Cardiac muscle cell (in vitro differentiated cells and primary cell): ENCODE measurements around the gene CACNA2D2. TPM values are rescaled to one million over a fixed set of nuclear protein-coding genes. Genes with fewer than 3 reads are reported as not detected.

Experiments
- DNase-seq, 2 donors: peaks; one replicate each; pipeline versions ENCODE4 v3.0.0 to v3.0.0-alpha.2; 2010 to 2017; ENCODE audit warnings: low read depth in 1 of 2, low spot score in 1 of 2
- H3K27ac ChIP-seq: fragments of 200-600 bp; sonication (generic); 2 replicates; pipeline ENCODE4 v1.5.1; 2016
- H3K27me3 ChIP-seq: fragments of 200-600 bp; sonication (generic); 2 replicates; pipeline ENCODE4 v1.6.0; 2016; ENCODE audit warnings: control low read depth
- H3K36me3 ChIP-seq: fragments of 200-600 bp; sonication (generic); 2 replicates; pipeline ENCODE4 v1.5.1; 2016; ENCODE audit warnings: control low read depth
- H3K4me1 ChIP-seq: fragments of 200-600 bp; sonication (generic); 2 replicates; pipeline ENCODE4 v1.8.1; 2017; ENCODE audit warnings: low read depth, mild to moderate bottlenecking, mixed run types
- H3K4me3 ChIP-seq: fragments of 200-600 bp; sonication (generic); 2 replicates; pipeline ENCODE4 v1.5.1; 2016; ENCODE audit warnings: mild to moderate bottlenecking
- H3K9me3 ChIP-seq: fragments of 200-600 bp; sonication (generic); 2 replicates; pipeline ENCODE4 v1.5.1; 2017; ENCODE audit warnings: low read depth, mild to moderate bottlenecking, control low read depth
- polyA plus RNA-seq: library from polyadenylated mRNA; unstranded; fragments of >200 nt; fragmentation: Nextera tagmentation; extraction: Ambion mirVana; gene quantifications from 2 replicates; pipeline ENCODE4 v1.2.1, GENCODE V29; 2016
- total RNA-seq: library from RNA; depleted of rRNA; stranded (reverse); fragments of >200 nt; gene quantifications from 2 replicates; pipeline ENCODE4 v1.2.3, GENCODE V29; 2016
- TF ChIP-seq, protein P1 (sequence below): IDR thresholded peaks from 2 replicates; pipeline ENCODE4 v1.5.1; 2012; ENCODE audit warnings: low read depth, mild to moderate bottlenecking, low read length

CACNA2D2 gene
- total and polyA plus RNA-seq, 2 experiments from 2014 or later = 5.4 to 8.7 TPM

DNA sequence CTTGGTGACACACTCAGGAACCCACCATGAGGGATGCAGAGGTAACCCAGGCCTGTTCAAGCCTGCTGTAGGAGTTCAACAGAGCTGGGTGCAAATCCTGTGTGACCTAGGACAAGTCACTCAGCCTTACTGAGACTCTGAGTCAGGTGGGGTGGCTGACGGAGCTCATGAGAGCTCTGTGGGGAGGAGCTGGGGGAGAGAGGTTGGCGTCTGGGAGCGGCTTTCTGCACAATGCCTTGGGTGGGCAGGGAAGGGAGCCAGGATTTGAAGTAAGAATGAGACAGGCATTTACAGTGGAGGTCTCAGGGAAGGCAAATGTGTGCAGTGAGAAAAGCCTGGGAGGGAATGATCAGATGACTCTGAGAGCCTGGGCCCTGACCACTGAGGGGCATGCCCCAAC lies 45.8 kb upstream of the CACNA2D2 start:
- no peak overlapping the region for H3K27ac ChIP-seq
- no peaks in the 10 kb centered on the region for H3K36me3 ChIP-seq
- H3K4me1 ChIP-seq = no peaks in the 10 kb centered on the region
- peaks cover 4% of the 10 kb centered on the region for H3K27me3 ChIP-seq
- H3K9me3 ChIP-seq = no peaks in the 10 kb centered on the region
- no peak overlapping the region for H3K4me3 ChIP-seq
- DNase-seq = no peak
- TF ChIP-seq, protein P1, sequence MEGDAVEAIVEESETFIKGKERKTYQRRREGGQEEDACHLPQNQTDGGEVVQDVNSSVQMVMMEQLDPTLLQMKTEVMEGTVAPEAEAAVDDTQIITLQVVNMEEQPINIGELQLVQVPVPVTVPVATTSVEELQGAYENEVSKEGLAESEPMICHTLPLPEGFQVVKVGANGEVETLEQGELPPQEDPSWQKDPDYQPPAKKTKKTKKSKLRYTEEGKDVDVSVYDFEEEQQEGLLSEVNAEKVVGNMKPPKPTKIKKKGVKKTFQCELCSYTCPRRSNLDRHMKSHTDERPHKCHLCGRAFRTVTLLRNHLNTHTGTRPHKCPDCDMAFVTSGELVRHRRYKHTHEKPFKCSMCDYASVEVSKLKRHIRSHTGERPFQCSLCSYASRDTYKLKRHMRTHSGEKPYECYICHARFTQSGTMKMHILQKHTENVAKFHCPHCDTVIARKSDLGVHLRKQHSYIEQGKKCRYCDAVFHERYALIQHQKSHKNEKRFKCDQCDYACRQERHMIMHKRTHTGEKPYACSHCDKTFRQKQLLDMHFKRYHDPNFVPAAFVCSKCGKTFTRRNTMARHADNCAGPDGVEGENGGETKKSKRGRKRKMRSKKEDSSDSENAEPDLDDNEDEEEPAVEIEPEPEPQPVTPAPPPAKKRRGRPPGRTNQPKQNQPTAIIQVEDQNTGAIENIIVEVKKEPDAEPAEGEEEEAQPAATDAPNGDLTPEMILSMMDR = no peak

DNA sequence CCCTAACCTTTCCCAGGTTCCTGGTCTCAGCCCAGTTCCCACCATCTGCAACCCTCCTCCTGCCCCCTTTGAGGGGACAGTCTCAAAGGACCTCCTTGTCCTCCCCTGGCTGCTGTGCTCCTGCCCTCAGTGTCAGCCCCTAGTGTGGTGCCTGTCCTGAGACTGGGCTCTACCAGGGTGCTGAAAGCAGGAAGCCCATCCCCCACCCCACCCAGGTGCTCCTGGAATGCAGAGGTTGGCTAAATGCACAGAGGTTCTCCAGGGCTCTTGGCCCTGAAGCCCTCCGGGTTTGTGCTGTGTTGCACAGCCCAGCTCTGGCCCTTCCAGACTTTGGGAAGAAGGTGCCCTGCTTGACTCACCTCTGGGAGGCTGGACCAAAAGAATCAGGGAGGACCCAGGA lies 42.3 kb upstream of the CACNA2D2 start:
- TF ChIP-seq, protein P1 = no peak
- DNase-seq = no peak

DNA sequence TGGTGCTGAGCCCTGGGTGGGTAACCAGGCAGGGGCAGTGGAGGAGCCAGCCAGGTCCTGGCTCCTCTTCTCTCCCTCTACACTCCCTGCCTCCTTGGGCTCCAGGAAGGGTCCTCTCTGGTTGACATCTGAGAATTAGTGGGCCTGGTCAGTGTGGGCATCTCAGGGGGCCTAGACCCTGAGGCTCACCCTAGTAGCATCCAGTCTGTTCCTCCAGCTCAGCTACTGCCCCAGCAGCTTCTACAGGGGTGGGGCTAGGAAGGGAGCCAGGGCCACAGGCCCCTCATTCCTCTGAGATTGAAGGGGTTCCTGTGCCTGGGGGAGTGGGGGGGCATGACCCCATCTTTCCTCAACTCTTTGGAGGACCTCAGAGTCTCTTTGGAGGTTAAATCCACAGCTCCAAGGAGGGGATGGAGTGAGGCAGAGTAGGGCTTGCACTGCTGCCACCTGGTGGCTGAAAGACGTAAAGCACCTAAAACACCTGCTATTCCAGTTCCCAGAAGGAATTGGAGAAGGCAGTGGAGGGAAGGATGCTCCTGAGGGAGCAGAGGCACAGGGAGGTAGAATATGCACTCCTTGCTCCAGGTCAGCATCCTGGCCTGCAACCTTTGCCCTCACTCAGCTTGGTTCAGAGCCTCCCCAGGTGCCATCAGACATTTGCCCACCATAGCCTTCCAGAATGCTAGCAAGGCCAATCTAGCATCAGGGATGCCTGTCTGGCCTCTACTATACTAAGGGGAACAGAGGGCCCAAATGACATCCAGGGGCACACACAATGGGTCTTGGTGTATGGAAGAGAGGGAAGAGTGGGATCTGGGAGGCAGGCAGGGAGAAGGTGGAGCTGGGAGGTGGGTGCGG lies 39.0 kb upstream of the CACNA2D2 start:
- H3K4me1 ChIP-seq = no peaks in the 10 kb centered on the region
- H3K27ac ChIP-seq = no peak overlapping the region
- DNase-seq = peak; percentile 65 to 80
- H3K4me3 ChIP-seq = no peak overlapping the region
- no peaks in the 10 kb centered on the region for H3K36me3 ChIP-seq
- H3K9me3 ChIP-seq = no peaks in the 10 kb centered on the region
- peaks cover 5% of the 10 kb centered on the region for H3K27me3 ChIP-seq
- TF ChIP-seq, protein P1 = peak; percentile 91

More for the DNA sequence above, 42.3 kb upstream of the CACNA2D2 start:
- Histone ChIP-seq H3K27ac (no peak overlapping the region), H3K4me1 (no peaks in the 10 kb centered on the region), H3K36me3 (no peaks in the 10 kb centered on the region), H3K4me3 (no peak overlapping the region), H3K9me3 (no peaks in the 10 kb centered on the region), H3K27me3 (peaks cover 5% of the 10 kb centered on the region)

DNA sequence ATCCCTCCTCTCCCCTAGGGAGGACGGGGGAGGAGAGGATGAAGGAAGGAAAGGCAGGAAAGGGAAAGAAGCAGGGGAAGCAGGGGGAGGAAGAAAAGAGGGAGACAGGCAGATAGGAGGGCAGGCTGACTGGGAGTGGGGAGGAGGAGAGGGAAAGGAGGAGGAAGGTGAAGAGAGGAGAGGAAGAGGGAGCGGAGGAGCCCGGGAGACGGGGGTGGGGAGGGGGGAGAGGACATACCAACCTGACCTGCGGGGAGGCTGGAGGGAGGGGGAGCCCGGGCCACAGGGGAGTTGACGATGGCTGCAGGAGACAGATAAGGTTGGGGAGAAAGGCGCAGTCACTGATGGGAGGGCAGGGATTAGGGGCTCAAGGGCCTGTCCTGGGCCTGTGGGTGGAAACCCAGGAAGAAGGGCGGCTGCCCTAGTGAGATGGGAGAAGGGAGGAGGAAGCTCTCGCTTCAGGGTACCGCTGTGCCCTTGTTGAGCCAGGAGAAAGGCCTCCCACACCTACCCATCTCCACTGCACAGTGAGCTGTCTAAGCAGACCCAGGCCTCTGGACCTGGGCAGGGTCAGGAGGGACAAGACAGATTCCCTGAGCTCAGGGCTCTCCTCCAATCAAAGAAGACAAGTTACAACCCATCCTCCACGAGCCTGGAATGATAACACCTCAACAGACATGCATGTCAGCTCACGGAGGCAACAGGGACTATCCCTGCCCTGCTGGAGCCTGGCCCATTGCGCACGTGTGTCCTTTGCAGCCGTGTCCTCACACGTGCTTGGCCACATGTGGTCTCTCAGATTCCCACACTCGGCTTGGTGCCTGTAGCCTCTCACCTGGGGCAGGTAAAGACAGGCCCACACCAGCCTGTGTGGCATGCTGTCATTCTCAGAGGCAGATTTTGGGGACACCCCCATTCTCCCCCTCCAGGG lies 36.2 kb upstream of the CACNA2D2 start:
- TF ChIP-seq, protein P1 = no peak
- Histone ChIP-seq H3K4me3 (no peak overlapping the region), H3K27ac (no peak overlapping the region), H3K27me3 (peaks cover 4% of the 10 kb centered on the region), H3K4me1 (no peaks in the 10 kb centered on the region), H3K36me3 (no peaks in the 10 kb centered on the region), H3K9me3 (no peaks in the 10 kb centered on the region)
- DNase-seq = no peak

DNA sequence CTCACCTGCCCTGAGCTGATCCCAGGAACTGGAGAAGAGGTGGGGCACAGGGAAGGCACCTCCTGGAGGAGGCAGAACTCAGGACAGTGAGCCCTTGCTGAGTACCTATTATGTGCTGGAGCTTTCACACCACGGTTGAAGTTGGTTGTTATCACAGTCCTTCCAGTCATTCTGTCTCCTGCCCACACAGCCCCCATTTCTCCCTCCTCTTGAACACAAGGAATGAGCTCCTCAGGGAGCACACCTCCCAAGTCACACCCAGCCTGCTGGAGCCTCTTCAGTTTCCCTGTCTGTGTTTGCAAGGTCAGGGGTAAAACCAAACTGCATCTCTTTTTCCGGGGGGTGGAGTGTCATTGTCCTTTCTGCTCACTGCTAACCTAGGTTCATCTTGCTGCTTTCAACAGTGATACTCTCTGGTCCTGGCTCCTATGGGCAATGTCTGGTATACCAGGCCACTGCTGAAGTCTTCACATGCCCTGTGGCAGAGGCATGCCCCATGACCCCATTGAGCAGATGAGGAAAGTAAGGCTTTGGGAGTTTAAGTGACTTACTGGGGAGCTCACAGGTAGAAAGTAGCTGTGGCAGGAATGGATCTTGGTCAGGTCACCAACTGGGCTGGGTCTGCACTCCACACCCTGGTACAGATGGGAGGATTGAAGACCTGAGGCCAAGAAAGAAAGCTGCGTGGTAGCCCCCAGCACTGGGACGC lies 34.1 kb upstream of the CACNA2D2 start:
- TF ChIP-seq, protein P1 = no peak
- no peak for DNase-seq
- H3K9me3 ChIP-seq = no peaks in the 10 kb centered on the region
- no peaks in the 10 kb centered on the region for H3K27me3 ChIP-seq
- H3K27ac ChIP-seq = no peak overlapping the region
- H3K4me3 ChIP-seq = no peak overlapping the region
- H3K36me3 ChIP-seq = no peaks in the 10 kb centered on the region
- no peaks in the 10 kb centered on the region for H3K4me1 ChIP-seq
